NCI-H526 treated with DMSO at 0.1 percent for 48 hours (cell line): Measurements from ENCODE around the gene MYOM3.
"Not testable (repeated sequence)": the region's sequence is repeated elsewhere in the genome, so short reads cannot be mapped to it uniquely, and the experiment has no call there.

ENCODE experiments used
- DNase-seq: peaks from one replicate; lab custom pipeline; 2025; lab: John Stamatoyannopoulos, UW

The MYOM3 gene

DNA sequence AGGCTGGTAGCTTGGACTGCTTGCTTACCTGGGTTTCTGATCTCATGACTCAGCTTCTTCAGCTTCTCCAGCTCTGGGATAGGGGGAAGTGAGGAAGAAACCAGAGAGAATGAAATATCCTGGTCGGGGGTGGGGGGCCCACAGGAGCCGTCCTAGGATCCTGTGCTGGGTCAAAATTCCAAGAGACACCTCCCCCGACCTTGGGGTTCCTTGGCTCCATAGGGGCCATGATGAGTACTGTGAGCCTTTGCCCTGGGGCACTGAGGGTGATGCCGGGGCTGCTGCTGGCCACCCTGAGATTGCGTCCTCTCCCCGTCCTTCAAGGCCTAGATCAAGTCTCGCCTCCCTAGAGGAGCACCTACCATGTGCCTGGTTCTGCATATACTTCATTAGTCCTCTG lies 40.0 kb downstream of the MYOM3 start:
- no peak for DNase-seq

DNA sequence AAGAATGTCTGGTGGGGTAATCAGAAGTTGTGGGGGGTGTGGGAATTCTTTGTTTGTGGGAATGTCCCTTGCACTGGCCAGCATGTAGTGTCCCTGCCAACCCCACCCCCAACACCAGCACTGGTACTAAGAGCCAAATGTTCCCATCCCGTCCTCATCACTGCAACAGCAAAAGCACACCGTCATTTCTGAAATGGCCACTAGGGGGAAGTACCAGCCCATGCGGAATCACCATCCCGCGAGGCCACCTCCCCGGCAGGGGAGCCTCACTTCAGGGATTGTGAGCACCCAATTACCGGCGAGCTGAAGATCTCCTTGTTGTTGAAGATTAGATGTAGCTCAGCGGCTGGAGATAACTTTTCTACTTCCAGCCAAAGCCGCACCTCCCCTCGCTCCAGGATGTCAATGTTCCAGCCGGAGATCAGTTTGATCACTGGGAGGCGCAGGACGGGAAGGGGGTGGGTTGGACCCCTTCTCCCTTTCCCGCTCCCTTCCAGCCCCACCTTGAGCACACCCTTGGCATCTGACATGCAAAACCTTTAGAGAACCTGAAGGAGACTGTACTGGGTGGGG lies 41.0 kb downstream of the MYOM3 start:
- DNase-seq: peak; percentile 46

DNA sequence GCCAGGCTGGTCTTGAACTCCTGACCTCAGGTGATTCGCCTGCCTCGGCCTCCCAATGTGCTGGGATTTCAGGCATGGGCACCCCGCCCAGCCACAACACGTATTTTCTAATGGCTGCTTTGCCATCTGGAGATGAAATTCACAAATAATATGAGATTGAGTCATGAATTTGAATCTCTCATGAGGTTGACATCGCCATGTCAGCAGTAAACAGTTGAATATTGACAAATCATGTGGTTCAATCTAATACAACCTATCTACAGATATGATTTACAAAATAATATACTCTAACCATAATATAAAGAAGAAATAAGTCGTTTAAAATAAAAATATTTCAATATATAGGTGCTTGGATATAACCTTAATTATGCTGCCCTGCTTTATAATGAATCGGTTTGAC lies 42.1 kb downstream of the MYOM3 start:
- DNase-seq: no peak

DNA sequence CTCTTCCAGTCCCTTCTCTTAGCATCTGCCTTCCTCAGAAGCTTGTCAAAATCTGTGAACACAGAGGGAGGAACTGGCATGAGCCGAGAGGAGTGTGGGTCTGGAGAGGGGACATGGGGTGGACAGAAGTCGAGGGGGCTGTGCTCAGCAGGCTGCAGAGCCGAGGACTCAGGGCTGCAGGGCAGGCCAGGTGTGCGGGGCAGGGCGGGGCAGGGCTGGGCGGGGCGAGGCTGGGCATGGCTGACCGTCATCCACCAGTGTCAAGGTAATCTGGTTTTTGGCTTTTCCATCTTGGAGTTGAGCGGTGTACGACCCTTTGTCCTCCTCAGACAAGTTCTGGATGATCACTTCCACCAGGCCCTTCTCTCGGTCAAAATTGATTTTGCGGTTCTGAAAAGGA lies 44.0 kb downstream of the MYOM3 start:
- no peak for DNase-seq

DNA sequence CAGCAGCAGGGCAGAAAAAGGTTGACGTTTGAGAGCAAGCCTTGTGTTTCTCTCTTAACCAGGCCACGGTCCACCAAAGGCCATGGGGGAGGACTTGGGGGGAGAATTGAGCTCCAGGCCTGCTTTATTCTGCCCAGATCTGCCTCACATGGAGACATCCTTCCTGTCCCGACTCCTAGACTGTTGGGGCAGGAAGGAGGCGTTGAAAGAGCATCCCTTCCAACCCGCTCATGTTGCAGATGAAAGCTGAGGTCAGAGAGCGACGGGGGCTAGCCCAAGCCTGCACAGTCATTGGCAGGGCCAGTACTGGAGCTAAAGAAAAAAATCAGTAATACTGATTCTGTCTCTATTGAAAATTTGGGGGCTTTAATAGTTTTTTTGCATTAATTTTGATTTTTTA lies 46.6 kb downstream of the MYOM3 start:
- DNase-seq: no peak

DNA sequence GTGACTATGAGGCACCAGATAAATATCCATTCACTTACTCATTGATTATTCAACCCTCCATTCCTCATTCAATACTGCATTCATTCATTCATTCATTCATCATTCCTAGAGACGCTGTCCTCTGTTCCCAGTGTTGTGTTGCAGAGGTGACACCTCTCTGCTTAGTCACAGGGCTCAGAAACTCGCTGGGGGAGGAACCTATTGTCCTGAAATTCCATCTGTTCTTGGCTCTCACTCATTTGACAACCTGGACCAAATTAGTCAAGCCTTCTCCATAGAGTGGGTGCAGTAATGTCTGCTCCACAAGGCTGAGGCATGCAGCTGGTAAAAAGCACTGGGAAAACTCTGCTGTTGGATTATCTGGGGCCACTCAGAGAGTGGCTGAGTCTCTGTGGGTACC lies 49.7 kb downstream of the MYOM3 start:
- DNase-seq: no peak

DNA sequence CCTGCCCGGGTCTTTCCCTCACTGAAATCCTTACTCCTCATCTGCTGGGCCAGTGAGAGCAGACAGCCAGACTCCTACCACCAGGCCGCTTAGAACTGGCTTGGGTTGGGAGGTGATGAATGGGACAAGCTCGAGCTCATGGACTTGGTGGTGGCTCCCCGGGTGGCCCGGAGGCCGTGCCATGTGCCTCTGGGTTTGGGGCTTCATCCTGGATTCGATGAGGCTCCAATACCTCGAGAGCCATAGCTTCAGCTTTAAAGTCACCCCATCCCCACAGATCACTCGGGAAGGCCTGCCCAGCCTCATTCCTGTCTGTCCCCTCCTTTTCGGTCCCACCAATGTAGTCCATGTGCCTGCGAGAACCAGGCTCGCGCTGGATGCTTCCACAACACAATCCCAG lies 51.5 kb downstream of the MYOM3 start:
- DNase-seq: no peak

DNA sequence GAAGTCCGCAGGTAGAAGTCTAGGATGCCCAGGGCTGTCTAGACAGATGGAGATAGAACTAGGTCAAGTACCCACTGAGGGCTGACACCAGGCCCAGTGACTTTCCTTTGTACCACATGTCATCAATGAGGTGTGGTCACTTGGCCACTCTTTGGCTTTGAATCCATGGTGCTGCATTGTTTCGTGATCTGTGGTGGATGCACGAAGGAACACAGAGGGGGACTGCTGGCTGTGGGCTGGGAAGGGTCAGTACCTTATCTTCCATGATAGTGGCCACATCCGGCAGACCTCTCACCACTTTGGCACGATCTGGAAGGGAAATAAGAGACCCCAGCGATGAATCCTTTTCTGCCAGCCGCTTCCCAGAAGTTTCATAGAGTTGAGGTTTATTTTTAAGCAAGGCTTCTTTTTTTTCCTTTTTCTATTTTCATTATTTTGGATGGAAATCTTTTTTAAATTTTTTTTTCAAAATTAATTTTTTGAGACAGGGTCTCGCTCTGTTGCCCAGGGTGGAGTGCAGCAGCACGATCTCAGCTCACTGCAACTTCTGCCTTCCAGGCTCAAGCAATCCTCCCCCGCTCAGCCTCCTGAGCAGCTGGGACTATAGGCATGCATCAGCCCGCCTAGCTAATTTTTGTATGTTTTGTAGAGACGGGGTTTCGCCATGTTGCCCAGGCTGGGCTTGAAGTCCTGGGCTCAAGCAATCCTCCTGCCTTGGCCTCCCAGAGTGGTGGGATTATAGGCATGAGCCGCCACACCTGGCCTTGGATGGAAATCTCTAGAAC lies 53.1 kb downstream of the MYOM3 start:
- no peak for DNase-seq

DNA sequence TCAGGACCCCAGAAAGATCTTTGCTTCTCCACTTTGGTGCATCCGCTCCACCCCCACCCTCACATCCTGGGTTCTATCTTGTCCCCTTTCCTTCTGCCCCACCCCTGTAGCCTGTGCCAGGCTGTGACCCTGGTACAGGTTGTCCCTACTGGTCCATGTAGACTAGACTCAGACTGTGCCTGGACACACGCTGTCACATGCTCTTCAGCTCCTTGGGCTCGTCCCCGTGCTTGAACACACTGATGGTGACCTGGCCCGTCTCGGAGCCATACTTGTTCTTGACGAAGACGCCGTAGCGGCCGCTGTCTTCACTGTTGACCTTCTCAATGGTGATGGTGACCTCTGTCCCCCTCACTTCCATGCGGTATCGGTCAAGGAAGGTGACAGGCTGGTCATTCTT lies 54.8 kb downstream of the MYOM3 start:
- no peak for DNase-seq

DNA sequence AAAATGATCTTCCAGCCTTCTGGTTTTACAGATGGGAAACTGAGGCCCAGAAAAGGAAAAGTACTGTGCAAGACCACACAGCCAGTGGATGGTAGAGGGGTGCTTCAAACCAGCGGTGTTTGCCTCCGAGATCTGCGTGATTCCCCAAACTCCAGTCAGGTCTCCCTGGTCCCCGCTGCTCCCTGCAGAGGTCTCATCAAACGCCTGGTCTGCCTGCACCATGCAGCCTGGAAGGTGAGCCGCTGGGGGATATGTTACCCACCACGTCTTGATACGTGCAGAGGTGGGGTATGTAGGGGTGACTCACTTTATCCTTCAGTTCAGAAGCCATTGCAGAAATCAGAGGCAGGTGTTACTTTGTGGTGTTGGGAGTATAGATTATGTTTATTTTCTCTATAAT lies 56.3 kb downstream of the MYOM3 start:
- no peak for DNase-seq

DNA sequence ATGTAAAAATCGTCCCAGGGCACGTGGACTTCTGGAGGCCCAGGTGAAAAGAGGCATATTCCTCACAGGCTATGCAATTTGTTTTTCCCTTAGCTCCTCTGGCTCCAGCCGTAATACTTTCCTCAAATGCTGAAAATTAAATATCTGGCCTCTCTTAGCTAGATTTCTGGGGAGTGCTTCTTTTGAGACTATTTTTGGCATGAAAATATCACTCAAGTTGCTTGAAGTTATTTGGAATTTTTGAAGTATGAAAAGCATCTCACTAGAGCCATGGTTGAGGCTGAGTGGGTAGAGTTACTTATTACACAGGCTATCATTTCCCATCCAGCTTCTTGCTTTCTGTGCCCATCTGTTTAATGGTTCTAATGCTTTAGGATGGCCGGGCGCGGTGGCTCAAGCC lies 59.7 kb downstream of the MYOM3 start:
- no peak for DNase-seq

DNA sequence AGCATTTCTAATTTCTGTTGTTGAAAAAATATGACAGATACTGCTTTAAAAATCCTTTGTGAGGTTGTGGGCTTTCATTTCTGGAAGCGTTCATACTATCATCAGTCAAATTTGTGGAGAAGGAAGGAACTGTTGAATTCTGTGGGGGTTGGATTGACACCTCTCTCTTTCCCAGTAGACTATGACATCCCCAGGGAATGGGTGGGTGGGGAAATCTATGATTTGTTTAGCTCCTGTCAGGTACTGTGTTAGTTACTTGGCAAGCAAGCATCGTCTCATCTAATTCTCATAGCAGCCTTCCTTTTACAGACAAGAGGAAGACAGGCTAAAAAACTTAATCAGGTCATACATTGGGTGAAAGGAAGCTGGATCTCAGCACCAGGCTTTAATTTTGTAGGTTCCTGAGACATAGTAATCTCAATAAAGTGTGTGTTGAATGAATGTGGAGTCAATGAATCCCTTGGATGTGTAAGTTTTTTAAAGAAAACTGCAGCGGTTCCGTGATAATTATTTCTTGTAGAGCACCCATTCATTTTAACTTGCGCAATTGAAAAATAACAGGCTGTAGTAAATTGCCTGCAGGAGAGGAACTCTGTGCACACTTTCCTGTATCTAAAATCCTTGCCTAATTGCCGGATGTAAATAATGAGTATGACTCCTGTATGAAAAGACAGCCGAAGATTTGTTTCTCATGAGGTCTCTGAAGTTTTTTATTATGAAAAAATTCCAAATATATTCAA lies 60.6 kb downstream of the MYOM3 start:
- DNase-seq: no peak

DNA sequence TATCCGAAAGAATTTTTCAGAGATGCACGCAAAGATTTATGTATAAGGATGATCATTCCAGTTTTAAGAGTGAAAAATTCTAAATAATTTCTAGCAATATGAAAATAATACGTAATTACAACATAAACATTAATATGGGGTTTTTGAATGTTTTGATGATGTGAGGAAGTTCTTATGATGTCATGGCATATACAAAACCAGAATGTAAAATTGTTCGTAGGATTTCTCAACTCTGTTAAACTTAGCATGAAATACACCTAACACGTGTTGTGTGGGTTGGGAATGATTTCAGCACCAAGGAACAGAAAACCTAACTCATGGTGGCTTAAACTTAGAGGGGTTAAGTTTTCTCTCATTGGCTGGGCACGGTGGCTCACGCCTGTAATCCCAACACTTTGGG lies 62.2 kb downstream of the MYOM3 start:
- DNase-seq: no peak

DNA sequence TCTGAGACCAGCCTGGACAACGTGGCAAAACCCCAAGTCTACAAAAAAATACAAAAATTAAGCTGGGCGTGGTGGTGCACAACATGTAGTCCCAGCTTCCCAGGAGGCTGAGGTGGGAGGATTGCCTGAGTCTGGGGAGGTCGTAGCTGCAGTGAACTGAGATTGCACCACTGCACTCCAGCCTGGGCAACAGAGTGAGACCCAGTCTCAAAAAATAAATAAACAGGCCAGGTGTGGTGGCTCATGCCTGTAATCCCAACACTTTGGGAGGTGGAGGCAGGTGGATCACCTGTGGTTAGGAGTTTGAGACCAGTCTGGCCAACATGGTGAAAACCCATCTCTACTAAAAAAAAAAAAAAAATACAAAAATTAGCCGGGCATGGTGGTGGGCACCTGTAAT lies 63.0 kb downstream of the MYOM3 start:
- not testable (repeated sequence) for DNase-seq

DNA sequence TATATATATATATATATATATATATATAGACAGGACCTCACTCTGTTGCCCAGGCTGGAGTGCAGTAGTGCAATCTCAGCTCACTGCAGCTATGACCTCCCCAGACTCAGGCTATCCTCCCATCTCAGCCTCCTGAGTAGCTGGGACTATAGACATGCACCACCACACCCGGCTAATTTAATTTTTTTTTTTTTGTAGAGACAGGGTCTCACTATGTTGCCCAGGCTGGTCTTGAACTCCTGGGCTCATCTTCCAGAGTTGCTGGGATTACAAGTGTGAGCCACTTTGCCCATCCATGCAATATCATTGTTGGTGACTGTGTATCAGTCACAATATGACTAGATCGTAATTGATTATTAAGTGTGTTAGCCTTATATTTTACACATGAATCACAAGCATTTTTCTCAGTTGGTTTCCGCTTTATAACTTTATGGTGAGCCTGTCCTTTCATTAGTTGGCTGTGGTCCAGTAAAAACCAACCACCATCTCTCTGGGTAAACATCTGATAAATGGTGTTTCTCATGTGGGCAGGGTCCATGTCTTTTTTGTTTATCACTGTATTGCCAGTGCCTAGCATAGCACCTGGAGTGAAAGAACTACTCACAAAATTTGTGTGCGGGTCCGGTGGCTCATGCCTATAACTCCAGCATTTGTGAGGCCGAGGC lies 63.6 kb downstream of the MYOM3 start:
- DNase-seq: no peak

DNA sequence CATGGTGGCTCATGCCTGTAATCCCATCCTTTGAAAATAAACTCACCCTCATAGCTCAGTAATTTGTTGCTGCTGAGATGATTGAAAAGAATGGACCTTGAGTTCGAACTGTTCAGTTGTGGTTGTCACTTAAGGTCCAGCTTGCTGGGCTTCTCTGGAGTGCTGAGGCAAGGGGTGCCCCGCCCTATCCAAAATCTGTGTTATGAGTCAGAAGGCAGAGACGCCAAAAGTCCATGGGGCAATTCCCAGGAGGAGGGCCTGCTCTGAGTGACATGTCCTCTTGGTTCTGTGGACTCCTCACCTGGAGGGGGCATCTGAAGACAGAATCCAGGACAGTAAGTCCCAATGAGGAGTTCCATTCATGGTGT lies 64.8 kb downstream of the MYOM3 start:
- DNase-seq: no peak

DNA sequence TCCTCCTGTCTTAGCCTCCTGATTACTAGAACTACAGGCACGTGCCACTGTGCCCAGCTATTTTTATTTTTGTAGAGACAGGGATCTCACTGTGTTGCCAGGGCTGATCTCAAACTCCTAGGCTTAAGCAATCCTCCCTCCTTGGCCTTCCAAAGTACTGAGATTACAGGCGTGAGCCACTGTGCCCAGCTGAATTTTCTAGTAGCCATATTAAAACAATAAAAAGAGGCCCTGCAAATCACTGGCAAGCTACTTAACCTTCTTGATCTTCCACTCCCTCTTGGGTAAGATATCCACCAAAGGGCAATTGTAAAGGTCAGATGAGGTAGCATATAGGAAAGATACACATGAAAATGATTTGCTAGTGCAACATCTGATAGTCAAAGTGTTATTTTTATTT lies 66.2 kb downstream of the MYOM3 start:
- no peak for DNase-seq

DNA sequence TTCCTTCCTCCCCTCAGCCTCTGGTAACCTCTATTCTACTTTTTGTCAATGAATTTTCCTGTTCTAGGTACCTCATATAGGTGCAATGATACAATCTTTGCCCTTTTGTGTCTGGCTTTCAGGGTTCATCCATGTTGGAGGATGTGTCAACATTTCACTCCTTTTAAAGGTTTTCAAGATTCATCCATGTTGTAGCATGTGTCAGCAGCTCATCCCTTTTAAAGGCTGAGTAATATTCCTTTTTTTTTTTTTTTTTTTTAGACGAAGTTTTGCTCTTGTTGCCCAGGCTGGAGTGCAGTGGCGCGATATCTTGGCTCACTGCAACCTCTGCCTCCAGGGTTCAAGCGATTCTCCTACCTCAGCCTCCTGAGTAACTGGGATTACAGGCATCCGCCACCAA lies 67.3 kb downstream of the MYOM3 start:
- DNase-seq: not testable (repeated sequence)

DNA sequence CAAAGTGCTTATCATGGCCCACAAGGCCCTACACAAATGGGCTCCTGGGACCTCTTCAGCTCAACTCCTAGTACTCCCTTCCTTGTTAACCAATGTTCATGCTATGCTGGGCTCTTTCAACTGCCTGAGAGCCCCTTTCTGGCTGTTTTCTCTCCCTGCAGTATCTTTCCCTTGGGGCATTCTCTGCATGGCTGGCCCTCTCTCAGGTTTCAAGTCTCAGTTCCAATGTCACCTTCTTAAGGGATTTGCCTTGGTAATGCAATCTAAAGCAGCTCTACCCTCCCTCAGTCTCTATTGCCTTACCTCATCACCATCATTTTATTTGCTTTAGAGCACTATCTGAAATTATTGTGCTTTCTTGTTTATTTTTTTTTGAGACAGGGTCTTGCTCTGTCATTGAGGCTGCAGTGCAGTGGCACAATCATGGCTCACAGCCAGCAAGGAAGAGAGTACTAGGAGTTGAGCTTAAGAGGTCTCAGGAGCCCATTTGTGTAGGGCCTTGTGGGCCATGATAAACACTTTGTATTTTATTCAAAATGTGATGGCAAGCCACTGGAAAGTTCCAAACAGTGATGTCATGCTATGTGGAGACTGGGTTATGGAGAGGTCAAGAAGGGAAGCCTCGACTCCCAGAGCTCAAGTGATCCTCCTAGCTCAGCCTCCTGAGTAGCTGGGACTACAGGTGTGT lies 68.4 kb downstream of the MYOM3 start:
- DNase-seq: no peak

DNA sequence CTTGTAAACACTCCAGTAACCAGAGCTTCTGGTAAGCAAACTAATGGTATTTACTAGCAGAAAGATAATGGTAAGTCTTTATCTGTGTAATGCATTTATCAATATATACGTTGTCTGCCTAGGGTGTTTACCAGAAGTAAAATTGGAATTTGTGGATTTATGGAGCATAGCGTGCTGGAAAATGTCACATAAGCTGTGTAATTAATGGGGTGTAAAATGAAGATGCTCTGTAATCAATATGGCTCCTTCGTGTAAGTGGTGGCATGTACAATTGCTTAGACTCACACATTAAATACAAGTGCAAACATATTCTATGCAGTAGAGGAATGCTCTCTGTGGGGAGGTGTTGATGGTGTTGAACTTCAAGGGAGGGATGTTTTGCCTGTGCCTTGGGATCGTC lies 69.6 kb downstream of the MYOM3 start:
- DNase-seq: no peak

DNA sequence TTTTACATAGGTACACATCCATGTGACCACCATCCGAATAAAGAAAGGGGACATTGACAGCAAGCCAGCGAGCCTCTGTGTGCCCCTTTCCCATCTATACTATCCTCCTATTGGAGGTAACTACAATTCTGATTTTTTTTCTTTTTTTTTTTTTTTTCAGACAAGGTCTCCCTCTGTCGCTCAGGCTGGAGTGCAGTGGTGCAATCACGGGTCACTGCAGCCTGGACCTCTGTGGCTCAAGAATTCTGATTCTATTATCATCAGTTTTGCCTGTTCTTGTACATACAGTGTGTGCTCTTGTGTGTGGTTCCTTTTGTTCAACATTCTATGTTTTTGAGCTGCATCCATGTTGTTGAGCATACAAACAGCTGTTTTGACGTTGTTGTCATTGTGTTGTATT lies 75.8 kb downstream of the MYOM3 start:
- no peak for DNase-seq

DNA sequence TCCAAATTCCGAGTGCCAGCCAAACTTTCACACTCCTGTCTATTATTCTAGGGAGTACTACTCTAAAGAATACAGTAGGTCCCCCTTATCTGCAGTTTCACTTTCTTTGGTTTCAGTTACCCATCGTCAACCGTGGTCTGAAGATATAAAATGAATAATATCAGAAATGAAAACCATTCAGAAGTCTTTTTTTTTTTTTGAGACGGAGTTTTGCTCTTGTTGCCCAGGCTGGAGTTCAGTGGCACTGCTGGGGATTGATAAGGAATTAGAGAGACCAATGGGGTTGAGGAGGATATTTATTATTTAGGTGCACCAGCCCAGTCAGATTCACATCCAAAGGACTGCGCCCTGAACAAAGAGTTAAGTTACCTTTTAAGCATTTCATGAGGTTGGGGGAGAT lies 79.0 kb downstream of the MYOM3 start:
- DNase-seq: no peak
